Mucosa of rectum (tissue), 2 donors: ENCODE measurements around the gene KIF16B.

ENCODE experiments used
- H3K27ac ChIP-seq, 2 donors: one replicate each; pipeline ENCODE4 v1.7.0; 2013; ENCODE audit warnings: inconsistent platforms in 2 of 2, low read depth in 2 of 2, low read length in 2 of 2
- H3K27me3 ChIP-seq, 2 donors: one replicate each; pipeline ENCODE4 v1.7.0; 2013; ENCODE audit warnings: low read length in 2 of 2; ENCODE audit not compliant: control insufficient read depth in 2 of 2, insufficient read depth in 2 of 2
- H3K36me3 ChIP-seq, 2 donors: one replicate each; pipeline ENCODE4 v1.7.0; 2013; ENCODE audit warnings: low read length in 2 of 2; ENCODE audit not compliant: control insufficient read depth in 2 of 2, insufficient read depth in 2 of 2
- H3K4me1 ChIP-seq, 2 donors: one replicate each; pipeline ENCODE4 v1.7.0; 2013; ENCODE audit warnings: low read length in 2 of 2, mild to moderate bottlenecking in 1 of 2; ENCODE audit not compliant: control insufficient read depth in 2 of 2, insufficient read depth in 2 of 2
- H3K4me3 ChIP-seq, 2 donors: one replicate each; pipeline ENCODE4 v1.7.0; 2013; ENCODE audit warnings: low read length in 2 of 2
- H3K9ac ChIP-seq, 2 donors: one replicate each; pipeline ENCODE4 v1.7.0; 2013; ENCODE audit warnings: low read length in 2 of 2, low read depth in 1 of 2, mild to moderate bottlenecking in 1 of 2
- H3K9me3 ChIP-seq, 2 donors: one replicate each; pipeline ENCODE4 v1.7.0; 2013; ENCODE audit warnings: low read length in 2 of 2; ENCODE audit not compliant: control insufficient read depth in 2 of 2
- donor health status: healthy.
- donor health status: Normal muscosa, but diverticular disease.

The KIF16B gene

DNA sequence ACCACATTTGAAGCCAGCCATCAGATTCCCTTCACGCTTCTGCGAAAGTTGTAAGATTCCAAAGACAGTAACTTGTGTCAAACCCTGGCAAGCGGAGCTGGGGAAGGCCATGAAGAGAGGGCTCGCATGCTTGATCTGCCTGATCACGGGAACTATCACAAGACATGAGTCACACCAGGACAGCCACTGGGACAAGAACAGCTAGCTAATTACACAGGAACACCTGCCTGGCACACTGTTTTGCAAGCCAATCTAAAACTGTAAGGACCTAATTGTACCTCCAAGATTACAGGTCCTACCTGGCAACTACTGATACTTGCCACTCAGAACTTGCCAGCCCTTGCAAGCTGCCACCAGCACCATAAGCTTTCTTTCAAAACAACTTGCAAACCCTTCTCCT lies 289.3 kb downstream of the KIF16B start:
- H3K9me3 ChIP-seq = no peaks in the 10 kb centered on the region
- H3K36me3 ChIP-seq = no peaks in the 10 kb centered on the region
- H3K27ac ChIP-seq = peak overlapping the region in 1 of 2 donors; percentile 9
- H3K4me3 ChIP-seq = no peak overlapping the region
- H3K4me1 ChIP-seq = peaks cover 2 to 6% of the 10 kb centered on the region in 2 donors
- no peaks in the 10 kb centered on the region for H3K27me3 ChIP-seq
- no peak overlapping the region for H3K9ac ChIP-seq

DNA sequence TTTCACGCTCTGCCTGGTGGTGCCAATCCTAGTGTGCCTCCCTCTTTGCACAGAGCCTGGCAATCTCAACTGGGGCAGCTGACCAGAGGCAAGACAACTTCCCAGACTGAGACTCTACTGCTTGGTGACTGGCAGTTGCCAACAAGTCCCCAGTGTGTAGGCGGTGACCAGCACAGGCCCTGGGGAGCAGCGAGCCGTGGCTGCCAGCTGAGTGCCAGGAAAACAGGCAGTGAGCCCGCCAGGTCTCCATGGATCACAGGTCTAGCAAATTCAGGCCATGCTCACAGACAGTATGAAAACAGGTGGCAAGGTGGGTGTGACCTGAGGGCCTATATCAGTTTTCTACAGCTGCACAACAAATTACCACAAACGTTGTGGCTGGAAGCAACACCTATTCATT lies 289.9 kb downstream of the KIF16B start:
- Histone ChIP-seq H3K4me1 (peaks cover 2 to 6% of the 10 kb centered on the region in 2 donors), H3K27ac (no peak overlapping the region), H3K27me3 (no peaks in the 10 kb centered on the region)

DNA sequence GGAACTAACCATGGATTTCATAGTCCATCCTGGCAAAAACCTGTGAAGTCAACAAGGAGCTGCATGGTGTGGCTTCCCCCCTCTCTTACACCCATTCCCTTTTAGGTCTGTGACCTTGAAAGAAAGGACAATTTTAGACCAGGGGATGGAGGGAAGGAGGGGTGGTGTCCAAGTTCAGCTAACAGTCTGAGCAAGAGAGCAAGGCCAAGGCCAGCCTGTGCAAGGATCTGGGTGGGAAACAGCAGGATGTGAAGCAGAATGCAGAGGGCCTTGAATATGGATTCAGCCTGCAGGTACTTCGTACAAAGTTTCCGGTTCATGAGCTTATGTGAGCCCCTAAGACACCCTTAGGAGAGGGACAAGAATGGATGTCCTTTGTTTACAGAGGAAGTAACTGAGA lies 293.0 kb downstream of the KIF16B start:
- no peak overlapping the region for H3K27ac ChIP-seq
- no peak overlapping the region for H3K4me3 ChIP-seq
- H3K4me1 ChIP-seq = peaks cover 2 to 6% of the 10 kb centered on the region in 2 donors
- H3K27me3 ChIP-seq = no peaks in the 10 kb centered on the region
- no peaks in the 10 kb centered on the region for H3K9me3 ChIP-seq
- H3K9ac ChIP-seq = no peak overlapping the region
- no peaks in the 10 kb centered on the region for H3K36me3 ChIP-seq

More for the DNA sequence above, 289.9 kb downstream of the KIF16B start:
- H3K9ac ChIP-seq = no peak overlapping the region
- no peaks in the 10 kb centered on the region for H3K36me3 ChIP-seq
- H3K4me3 ChIP-seq = no peak overlapping the region
- H3K9me3 ChIP-seq = no peaks in the 10 kb centered on the region

DNA sequence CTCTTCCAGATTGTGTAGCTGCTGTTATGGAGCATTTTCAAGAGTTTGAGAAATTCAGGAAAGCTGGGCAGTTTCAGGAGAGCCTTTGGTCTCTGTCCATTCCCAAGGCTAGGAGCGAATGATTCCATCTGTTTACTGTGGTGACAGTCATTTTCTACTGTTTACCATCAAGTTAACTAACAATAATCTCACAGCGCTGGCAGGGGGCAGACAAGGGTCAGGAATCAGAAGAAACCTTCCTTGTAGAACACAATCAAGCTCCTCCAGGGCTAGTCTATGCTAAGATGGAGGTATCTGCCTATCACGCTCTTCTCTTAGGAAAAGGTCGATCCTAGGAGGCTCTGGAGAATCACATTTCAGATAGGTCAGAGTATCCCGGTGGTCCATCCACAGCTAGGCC lies 293.9 kb downstream of the KIF16B start:
- Histone ChIP-seq H3K9me3 (no peaks in the 10 kb centered on the region), H3K27me3 (no peaks in the 10 kb centered on the region), H3K27ac (no peak overlapping the region), H3K36me3 (no peaks in the 10 kb centered on the region), H3K4me1 (peaks cover 0 to 3% of the 10 kb centered on the region in 2 donors), H3K9ac (no peak overlapping the region), H3K4me3 (no peak overlapping the region)

DNA sequence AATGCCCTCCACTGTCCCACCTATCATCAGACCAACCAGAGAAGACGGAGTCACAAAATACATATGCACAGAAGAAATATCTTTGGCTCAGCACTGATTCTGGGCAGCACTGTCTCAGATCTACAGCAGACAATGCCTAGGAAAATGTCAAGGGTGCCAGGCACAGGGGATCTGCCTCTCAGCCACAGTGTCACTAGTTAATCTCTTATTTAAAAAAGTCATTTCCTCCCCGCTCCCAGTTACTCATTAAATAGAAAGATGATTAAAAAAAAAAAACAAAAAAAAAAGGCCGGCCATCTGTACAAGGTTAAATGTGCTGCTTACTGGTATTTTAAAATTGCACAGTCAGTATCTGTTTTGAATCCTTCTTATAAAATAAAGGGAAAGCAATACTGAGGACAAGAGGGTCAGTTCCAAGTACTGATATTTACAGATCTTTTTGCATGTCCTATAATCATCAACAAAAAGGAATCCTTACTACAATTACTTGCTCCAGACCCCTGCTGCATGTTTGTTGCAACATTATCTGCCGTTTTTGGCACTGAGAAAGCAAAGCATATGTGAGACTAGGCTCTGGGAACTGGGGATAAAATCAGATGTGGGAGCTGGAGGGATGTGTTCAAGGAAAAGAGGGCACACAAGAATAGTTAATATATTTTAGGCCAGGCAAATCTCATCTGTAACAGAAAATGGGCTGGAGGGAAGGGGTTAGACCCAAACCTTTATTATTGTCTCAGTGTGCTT lies 299.3 kb downstream of the KIF16B start:
- H3K27ac ChIP-seq = no peak overlapping the region
- H3K4me1 ChIP-seq = no peaks in the 10 kb centered on the region
- no peak overlapping the region for H3K4me3 ChIP-seq

DNA sequence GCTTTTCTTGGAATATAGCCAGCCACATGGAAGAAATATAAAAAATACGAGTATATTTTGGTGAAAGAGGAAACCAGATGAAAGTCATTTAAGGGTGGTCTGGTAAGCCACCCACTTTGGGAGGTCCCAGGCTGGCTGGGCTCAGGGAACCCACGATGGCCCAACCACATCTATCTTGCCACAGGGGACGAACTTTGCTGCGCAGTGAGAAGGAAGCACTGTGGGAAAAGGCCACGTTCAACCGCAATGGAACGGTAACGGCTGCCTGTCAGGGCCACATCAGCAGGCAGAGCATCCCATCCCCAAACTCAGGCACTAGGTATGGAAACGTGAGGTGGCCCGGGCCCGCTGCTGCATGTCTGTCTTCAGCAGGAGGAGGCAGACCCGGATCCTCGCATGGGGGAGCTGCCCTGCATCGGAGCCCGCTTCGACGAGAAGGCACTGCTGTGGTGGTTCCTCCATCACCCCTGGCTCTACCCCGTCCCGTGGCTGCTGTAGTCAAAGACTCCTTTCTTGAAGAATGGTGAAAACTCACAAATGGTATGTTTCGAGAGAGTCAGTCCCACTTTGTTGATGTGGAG lies 300.4 kb downstream of the KIF16B start:
- no peak overlapping the region for H3K27ac ChIP-seq
- no peaks in the 10 kb centered on the region for H3K4me1 ChIP-seq
- no peak overlapping the region for H3K4me3 ChIP-seq
- no peaks in the 10 kb centered on the region for H3K9me3 ChIP-seq
- no peaks in the 10 kb centered on the region for H3K27me3 ChIP-seq
- peaks cover 5 to 17% of the 10 kb centered on the region in 2 donors for H3K36me3 ChIP-seq
- H3K9ac ChIP-seq = no peak overlapping the region

More for the DNA sequence above, 299.3 kb downstream of the KIF16B start:
- Histone ChIP-seq H3K27me3 (no peaks in the 10 kb centered on the region), H3K9ac (no peak overlapping the region), H3K36me3 (peaks cover 5 to 17% of the 10 kb centered on the region in 2 donors), H3K9me3 (no peaks in the 10 kb centered on the region)

DNA sequence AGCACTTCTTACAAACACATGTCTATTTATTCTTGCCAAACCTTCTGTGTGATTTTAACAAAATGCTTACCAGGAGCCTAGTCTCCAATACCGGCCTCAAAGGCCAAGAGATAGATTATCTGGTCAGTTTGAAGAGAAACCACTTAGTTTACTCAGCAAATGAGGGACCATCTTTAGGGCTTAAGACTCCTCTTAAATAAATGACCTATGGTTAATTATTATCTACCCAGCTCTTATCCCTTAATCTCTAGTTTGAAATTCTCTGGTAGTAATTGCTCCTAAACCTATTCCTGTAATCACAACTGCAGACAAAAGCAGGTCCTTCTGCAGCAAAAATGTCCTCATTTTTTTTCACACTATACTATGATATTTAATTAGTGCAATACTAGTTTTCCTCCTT lies 301.8 kb downstream of the KIF16B start:
- H3K9ac ChIP-seq = no peak overlapping the region
- H3K36me3 ChIP-seq = peaks cover 5 to 17% of the 10 kb centered on the region in 2 donors
- no peak overlapping the region for H3K27ac ChIP-seq

DNA sequence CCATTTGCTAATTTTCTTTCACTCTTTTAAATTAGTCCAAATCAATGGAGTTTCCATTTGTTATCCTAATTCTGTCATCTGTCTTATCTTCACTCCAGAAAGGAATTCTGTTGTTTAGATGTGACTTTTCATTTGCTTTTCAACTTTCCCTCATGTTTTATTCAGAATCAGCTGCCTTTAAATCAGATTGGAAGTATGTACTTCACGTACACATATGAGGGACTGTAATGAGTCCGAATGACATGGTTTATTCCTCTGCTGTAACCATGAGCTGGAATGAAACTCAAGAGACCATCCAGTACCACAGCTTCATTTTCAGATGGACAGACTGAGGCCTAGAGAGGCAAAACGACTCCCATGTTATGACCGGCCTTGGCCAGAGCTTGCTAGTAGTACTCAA lies 302.3 kb downstream of the KIF16B start:
- H3K27ac ChIP-seq = no peak overlapping the region
- no peaks in the 10 kb centered on the region for H3K27me3 ChIP-seq
- H3K4me3 ChIP-seq = no peak overlapping the region
- H3K36me3 ChIP-seq = peaks cover 5 to 17% of the 10 kb centered on the region in 2 donors
- no peaks in the 10 kb centered on the region for H3K4me1 ChIP-seq
- no peak overlapping the region for H3K9ac ChIP-seq
- no peaks in the 10 kb centered on the region for H3K9me3 ChIP-seq

More for the DNA sequence above, 301.8 kb downstream of the KIF16B start:
- Histone ChIP-seq H3K4me1 (no peaks in the 10 kb centered on the region), H3K27me3 (no peaks in the 10 kb centered on the region), H3K9me3 (no peaks in the 10 kb centered on the region), H3K4me3 (no peak overlapping the region)

DNA sequence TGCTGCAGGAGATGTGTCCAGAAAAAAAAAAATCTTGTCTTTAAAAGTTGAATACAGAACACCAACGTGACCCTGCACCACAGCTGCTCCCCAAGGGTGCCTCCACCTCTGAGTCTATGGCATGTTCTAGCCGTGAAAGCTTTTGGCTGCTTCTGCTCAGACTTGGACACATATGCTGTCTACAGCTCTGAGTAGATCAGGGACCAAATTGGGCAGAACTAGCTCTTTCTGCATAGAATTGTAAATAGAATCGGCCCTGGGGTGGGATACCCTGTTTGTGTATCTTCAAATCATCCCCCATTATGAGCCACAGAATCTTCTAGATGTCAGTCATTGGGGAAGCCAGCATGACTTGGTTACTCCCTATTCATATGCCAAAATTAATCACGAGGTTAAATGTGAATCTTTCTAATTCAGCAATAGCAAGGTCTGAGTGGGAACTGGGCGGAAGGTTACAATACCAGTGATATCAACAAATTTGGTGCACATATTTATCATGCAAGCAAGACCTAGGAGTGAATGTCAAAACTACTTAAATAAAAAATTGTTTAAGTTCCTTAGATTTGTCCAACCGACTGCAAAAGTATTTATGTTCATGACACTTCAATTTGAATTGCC lies 302.8 kb downstream of the KIF16B start:
- Histone ChIP-seq H3K4me1 (no peaks in the 10 kb centered on the region), H3K9ac (no peak overlapping the region), H3K4me3 (no peak overlapping the region), H3K27ac (no peak overlapping the region), H3K9me3 (no peaks in the 10 kb centered on the region), H3K27me3 (no peaks in the 10 kb centered on the region), H3K36me3 (peaks cover 5 to 17% of the 10 kb centered on the region in 2 donors)

DNA sequence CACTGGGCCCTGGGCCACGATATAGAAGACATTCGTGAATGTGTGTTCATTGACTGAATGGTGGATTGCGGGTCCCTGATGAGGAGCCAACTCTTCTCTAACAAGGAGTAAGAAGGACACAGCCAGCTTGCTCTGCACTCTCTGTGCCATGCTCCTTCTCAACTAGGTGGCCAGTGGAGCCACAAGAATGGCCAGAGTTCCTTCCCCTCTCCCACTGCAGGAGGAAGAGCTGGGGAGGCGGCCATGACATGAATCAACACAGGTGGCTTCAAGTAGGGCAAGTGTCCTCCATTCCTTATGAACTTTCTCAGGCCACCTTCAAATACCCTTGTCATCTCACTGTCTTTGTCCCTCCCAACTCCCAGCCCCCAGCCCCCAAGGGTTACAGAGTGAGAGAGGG lies 305.7 kb downstream of the KIF16B start:
- Histone ChIP-seq H3K9me3 (no peaks in the 10 kb centered on the region), H3K9ac (no peak overlapping the region), H3K4me1 (no peaks in the 10 kb centered on the region), H3K4me3 (no peak overlapping the region), H3K27me3 (no peaks in the 10 kb centered on the region), H3K36me3 (peaks cover 0 to 11% of the 10 kb centered on the region in 2 donors), H3K27ac (no peak overlapping the region)
